ENCODE results near the gene UBXN4. TPM values are rescaled to one million over a fixed set of nuclear protein-coding genes. Genes with fewer than 3 reads are reported as not detected.

The UBXN4 gene
- total and polyA plus RNA-seq, 2 of the 13 experiments (the other 11 are each of a cell fraction or from before 2014, with no cell fraction given), result 74.2 to 104 TPM

DNA sequence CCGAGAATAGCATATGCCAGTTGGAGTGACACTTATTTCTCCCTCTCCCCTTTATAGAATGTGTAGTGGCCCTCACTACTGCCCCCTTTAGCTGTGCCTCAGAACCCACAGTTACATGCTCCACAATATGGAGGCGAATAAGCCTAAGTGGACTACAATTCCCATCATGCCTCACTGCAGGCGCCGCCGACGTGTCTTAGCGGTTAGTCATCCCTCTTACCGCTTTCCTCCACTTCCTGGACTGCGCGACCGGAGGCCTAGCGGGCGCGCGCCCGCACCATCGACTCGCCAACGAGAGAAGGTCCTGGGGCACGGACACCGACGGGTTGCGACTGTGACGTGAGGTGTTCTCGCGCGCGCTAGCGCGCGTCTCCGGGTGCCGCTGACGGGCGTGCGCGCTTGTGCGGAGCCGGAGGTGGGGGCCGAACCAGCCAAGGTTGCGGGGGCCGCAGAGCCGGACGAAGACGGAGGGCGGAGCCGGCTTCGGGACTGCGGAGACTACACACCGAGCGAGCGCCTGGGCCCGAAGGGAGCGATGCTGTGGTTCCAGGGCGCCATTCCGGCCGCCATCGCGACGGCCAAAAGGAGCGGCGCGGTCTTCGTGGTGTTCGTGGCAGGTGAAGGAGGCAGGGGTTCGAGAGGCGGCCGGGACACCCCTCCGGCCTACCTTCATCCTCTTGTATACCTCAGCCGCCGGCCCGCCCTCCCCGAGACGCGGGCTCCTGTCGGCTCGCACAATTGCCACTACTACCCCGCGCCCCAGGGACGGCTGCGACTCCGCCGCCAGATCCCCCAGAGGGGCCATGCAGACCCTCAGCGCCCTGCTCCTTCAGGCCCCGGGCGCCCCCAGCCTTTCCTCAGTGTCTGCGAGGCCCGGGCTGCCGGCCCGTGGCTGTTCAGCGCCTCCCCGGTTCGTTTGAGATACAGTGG is at the start of gene UBXN4 (continued):
- TF ChIP-seq, protein P1, sequence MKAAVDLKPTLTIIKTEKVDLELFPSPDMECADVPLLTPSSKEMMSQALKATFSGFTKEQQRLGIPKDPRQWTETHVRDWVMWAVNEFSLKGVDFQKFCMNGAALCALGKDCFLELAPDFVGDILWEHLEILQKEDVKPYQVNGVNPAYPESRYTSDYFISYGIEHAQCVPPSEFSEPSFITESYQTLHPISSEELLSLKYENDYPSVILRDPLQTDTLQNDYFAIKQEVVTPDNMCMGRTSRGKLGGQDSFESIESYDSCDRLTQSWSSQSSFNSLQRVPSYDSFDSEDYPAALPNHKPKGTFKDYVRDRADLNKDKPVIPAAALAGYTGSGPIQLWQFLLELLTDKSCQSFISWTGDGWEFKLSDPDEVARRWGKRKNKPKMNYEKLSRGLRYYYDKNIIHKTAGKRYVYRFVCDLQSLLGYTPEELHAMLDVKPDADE (CRISPR knock-in tag; IDR thresholded peaks at IDR 0.05), result 0 out of 2 replicates have a peak, but pooled peaks have one; percentile 44
- TF ChIP-seq, protein P2, sequence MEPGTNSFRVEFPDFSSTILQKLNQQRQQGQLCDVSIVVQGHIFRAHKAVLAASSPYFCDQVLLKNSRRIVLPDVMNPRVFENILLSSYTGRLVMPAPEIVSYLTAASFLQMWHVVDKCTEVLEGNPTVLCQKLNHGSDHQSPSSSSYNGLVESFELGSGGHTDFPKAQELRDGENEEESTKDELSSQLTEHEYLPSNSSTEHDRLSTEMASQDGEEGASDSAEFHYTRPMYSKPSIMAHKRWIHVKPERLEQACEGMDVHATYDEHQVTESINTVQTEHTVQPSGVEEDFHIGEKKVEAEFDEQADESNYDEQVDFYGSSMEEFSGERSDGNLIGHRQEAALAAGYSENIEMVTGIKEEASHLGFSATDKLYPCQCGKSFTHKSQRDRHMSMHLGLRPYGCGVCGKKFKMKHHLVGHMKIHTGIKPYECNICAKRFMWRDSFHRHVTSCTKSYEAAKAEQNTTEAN (CRISPR knock-in tag; conservative IDR thresholded peaks at IDR 0.05), result peak; percentile 67
- peak; percentile 80 for TF ChIP-seq EED (CRISPR knock-in tag; IDR thresholded peaks at IDR 0.05)
- TF ChIP-seq, protein P3, sequence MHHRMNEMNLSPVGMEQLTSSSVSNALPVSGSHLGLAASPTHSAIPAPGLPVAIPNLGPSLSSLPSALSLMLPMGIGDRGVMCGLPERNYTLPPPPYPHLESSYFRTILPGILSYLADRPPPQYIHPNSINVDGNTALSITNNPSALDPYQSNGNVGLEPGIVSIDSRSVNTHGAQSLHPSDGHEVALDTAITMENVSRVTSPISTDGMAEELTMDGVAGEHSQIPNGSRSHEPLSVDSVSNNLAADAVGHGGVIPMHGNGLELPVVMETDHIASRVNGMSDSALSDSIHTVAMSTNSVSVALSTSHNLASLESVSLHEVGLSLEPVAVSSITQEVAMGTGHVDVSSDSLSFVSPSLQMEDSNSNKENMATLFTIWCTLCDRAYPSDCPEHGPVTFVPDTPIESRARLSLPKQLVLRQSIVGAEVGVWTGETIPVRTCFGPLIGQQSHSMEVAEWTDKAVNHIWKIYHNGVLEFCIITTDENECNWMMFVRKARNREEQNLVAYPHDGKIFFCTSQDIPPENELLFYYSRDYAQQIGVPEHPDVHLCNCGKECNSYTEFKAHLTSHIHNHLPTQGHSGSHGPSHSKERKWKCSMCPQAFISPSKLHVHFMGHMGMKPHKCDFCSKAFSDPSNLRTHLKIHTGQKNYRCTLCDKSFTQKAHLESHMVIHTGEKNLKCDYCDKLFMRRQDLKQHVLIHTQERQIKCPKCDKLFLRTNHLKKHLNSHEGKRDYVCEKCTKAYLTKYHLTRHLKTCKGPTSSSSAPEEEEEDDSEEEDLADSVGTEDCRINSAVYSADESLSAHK (CRISPR knock-in tag; IDR thresholded peaks at IDR 0.05; ENCODE audit: borderline replicate concordance), result no peak
- peak; percentile 88; the same call in 1 of the 3 replicates for TF ChIP-seq MXI1 (IDR thresholded peaks at IDR 0.05; ENCODE audit: borderline replicate concordance, low read depth, low read length)
- peak; percentile 59; the same call in 1 of the 2 replicates for TF ChIP-seq HIVEP1 (CRISPR knock-in tag; IDR thresholded peaks at IDR 0.05)
- no peak for TF ChIP-seq ATM (IDR thresholded peaks at IDR 0.05; ENCODE audit: borderline replicate concordance)
- peak; percentile 87; the same call in 1 of the 2 replicates for TF ChIP-seq CC2D1A (CRISPR knock-in tag; IDR thresholded peaks at IDR 0.05)
- TF ChIP-seq, protein P4, sequence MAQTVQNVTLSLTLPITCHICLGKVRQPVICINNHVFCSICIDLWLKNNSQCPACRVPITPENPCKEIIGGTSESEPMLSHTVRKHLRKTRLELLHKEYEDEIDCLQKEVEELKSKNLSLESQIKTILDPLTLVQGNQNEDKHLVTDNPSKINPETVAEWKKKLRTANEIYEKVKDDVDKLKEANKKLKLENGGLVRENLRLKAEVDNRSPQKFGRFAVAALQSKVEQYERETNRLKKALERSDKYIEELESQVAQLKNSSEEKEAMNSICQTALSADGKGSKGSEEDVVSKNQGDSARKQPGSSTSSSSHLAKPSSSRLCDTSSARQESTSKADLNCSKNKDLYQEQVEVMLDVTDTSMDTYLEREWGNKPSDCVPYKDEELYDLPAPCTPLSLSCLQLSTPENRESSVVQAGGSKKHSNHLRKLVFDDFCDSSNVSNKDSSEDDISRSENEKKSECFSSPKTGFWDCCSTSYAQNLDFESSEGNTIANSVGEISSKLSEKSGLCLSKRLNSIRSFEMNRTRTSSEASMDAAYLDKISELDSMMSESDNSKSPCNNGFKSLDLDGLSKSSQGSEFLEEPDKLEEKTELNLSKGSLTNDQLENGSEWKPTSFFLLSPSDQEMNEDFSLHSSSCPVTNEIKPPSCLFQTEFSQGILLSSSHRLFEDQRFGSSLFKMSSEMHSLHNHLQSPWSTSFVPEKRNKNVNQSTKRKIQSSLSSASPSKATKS (CRISPR knock-in tag; IDR thresholded peaks at IDR 0.05), result no peak; the same call in 1 of the 2 replicates
- TF ChIP-seq SP5 (CRISPR knock-in tag; IDR thresholded peaks at IDR 0.05; ENCODE audit: borderline replicate concordance, low read depth), result peak; percentile 85
- TF ChIP-seq POLR2AphosphoS2 (IDR thresholded peaks at IDR 0.05; ENCODE audit: low read depth, low read length), result no peak
- TF ChIP-seq, protein P5, sequence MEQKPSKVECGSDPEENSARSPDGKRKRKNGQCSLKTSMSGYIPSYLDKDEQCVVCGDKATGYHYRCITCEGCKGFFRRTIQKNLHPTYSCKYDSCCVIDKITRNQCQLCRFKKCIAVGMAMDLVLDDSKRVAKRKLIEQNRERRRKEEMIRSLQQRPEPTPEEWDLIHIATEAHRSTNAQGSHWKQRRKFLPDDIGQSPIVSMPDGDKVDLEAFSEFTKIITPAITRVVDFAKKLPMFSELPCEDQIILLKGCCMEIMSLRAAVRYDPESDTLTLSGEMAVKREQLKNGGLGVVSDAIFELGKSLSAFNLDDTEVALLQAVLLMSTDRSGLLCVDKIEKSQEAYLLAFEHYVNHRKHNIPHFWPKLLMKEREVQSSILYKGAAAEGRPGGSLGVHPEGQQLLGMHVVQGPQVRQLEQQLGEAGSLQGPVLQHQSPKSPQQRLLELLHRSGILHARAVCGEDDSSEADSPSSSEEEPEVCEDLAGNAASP (CRISPR knock-in tag; IDR thresholded peaks at IDR 0.05; ENCODE audit: borderline replicate concordance), result no peak; the same call in 1 of the 2 replicates
- TF ChIP-seq SUZ12 (IDR thresholded peaks at IDR 0.05; ENCODE audit: low read depth, low read length), result peak; percentile 74
- TF ChIP-seq CREM (IDR thresholded peaks at IDR 0.05), result peak; percentile 96
- no peak for TF ChIP-seq CREM (CRISPR knock-in tag; IDR thresholded peaks at IDR 0.05)
- peak; percentile 77; the same call in 1 of the 2 replicates for TF ChIP-seq ZNF589 (CRISPR knock-in tag; conservative IDR thresholded peaks at IDR 0.05)
- peak; percentile 78 for TF ChIP-seq ZNF766 (CRISPR knock-in tag; IDR thresholded peaks at IDR 0.05; ENCODE audit: borderline replicate concordance)
- peak; percentile 83 for TF ChIP-seq ZNF883 (CRISPR knock-in tag; IDR thresholded peaks at IDR 0.05; ENCODE audit: not compliant biosample characterization)
- TF ChIP-seq ZNF530 (CRISPR knock-in tag; IDR thresholded peaks at IDR 0.05; ENCODE audit: low read depth), result no peak
- peak; percentile 95 for TF ChIP-seq KDM2A (CRISPR knock-in tag; IDR thresholded peaks at IDR 0.05; ENCODE audit: borderline replicate concordance, low read depth)

All from HepG2 (cell line).